HG03097 (cell line): ENCODE results near the gene KAT6B.
"Not testable (repeated sequence)": the region's sequence is repeated elsewhere in the genome, so short reads cannot be mapped to it uniquely, and the experiment has no call there.

Source experiments
- ATAC-seq: cut with Tn5 transposase; IDR thresholded peaks from one replicate; pipeline ENCODE4 v1.9.1; 2021; ENCODE audit not compliant: unreplicated experiment, low FRiP score

The KAT6B gene

GRCh38 chr10:74826142-74827044 is at the start of gene KAT6B:
TSS of gene KAT6B (plus strand) at chr10:74826600. CDS start at chr10:74842858, 16,258 bp downstream.
- peak; percentile 91 for ATAC-seq

DNA sequence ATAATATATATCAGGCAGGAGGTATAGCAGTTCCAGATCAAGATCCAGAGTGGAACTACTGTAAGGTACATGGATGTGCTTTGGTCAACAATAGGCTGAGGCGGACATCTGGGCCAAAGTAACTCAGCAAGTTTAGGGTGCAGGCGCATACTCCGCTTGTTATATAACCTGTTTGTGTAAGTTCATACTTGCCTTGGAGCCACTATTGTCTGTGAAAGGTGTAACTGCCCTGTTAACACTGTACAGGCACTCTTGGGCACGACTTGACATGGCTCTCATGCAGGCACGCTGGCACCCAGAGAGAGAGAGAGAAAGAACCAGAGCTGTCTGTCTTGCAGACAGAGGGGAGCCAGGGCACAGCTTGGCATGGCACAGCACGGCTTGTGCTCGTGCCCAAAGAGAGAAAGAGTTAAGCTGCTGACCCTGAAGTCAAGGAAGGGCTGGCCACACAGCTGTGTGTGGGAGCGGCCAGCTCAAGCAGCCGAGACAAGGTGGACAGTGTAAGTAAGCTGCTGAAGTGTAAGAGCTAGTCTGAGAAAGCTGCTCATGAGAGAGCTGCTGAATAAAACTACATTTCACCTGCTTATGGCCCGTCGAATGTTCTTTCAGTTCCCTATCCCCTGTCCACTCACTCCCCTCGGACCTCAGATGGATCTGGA is 47.8 kb upstream of the KAT6B start:
- no peak for ATAC-seq

- not testable (repeated sequence) for ATAC-seq
Observed at GRCh38 chr10:74781870-74782269, 44.5 kb upstream of the KAT6B start.

DNA sequence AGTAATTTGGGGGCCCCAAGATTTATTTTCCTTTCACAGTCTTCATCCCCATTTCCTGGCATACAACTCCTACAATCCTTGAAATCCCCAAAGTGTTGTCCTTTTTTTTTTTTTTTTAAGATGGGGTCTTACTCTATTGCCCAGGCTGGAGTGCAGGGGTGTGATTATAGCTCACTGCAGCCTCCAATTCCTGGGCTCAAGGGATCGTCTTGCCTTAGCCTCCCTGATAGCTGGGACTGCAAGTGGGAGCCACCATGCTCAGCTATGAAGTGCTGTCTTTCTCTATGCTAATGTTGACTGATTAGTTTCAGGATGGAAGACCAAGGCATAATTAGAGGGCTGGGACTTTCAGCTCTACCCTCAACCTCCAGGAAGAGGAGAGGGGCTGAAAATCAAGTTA is 41.9 kb upstream of the KAT6B start:
- no peak for ATAC-seq

- no peak for ATAC-seq
Observed at GRCh38 chr10:74786126-74786525, 40.3 kb upstream of the KAT6B start.

GRCh38 chr10:74787457-74787856 is 38.9 kb upstream of the KAT6B start:
- no peak for ATAC-seq

DNA sequence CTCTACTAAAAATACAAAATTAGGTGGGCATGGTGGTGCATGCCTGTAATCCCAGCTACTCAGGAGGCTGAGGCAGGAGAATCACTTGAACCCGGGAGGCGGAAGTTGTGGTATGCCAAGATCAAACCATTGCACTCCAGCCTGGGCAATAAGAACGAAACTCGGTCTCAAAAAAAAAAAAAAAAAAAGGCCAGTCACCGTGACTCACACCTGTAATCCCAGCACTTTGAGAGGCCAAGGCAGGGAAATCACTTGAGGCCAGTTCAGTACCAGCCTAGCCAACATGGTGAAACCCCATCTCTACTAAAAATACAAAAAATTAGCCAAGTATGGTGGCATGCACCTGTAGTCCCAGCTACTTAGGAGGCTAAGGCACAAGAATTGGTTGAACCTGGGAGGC is 34.4 kb upstream of the KAT6B start:
- ATAC-seq: not testable (repeated sequence)

DNA sequence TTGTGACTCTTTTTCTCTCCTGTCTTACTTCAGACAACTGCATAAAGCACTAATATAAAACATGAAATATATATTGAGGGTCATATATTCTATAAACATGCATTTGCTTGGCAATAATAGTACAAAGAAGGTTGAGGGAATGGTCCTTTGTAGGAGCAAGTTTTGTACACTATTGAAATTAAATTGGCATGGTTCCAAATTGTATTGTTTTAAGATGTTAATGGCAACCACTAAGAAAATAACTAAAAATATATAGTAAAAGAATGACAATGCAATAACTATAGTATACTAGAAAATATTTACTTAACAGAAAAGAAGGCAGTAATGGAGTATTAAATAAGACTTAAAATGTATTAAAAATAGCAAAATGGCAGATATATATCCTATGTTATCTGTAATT is 33.7 kb upstream of the KAT6B start:
- ATAC-seq: no peak

- ATAC-seq: not testable (repeated sequence)
Observed at GRCh38 chr10:74793240-74793639, 33.2 kb upstream of the KAT6B start.

- no peak for ATAC-seq
Observed at GRCh38 chr10:74794531-74794930, 31.9 kb upstream of the KAT6B start.

DNA sequence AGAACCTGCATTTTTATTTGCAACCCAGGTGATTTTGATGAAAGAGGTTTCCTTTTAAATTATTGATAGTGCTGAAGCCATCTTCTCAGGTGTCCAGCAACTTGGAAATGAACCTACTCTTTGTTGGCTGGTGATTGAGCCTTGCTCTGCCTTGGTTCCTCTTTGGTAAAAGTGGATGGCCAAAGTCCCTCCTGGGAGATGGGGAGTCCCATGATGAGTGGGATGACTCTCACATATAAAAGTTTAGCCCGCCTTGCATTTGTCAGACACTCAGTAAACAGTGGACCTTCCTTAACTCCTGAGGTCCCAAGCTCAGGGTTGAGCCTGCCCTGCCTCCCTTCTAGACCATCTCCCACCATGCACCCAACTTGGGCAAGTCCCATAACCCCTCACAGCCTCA is 28.9 kb upstream of the KAT6B start:
- no peak for ATAC-seq

DNA sequence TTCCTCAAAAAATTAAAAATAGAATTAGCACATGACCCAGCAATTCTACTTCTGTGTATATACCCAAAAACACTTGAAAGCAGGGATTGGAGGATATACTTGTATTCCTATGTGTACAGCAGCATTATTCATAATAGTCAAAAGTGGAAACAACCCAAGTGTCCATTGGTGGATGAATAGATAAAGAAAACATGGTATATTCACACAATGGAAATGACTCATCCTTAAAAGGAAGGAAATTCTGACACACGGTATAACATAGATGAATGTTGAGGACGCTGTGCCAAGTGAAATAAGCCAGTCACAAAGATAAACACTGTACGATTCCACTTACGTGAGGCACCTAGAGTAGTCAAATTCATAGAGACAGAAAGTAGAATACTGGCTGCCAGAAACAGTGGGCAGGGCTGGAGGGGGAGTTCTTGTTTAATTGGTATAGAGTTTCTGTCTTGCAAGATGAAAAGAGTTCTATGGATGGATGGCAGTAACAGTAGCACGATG is 26.6 kb upstream of the KAT6B start:
- ATAC-seq: no peak

- no peak for ATAC-seq
Observed at GRCh38 chr10:74801447-74801846, 25.0 kb upstream of the KAT6B start.

DNA sequence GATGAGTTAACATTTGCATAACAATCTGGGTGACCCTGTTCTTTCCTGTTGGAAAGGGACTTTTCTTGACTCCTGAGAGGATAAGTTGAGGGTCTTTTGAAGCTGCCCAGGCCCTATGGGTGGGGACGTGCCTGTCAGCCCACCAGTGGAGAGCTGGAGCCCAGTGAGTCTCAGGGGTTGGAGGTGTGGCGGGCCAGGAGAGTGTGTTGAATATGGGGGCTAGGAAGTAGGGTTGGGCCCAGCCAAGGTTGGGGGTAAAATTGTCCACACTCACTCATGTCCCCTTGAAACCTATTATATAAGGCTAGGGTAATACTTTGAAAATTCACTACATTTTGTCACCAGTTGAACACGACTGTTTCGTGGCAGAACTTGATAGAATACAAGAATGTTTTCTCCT is 17.9 kb upstream of the KAT6B start:
- no peak for ATAC-seq

GRCh38 chr10:74810087-74810486 is 16.3 kb upstream of the KAT6B start:
- no peak for ATAC-seq

GRCh38 chr10:74813381-74814259 is 12.8 kb upstream of the KAT6B start:
- no peak for ATAC-seq

GRCh38 chr10:74814797-74815196 is 11.6 kb upstream of the KAT6B start:
- no peak for ATAC-seq

GRCh38 chr10:74816824-74817498 is 9.4 kb upstream of the KAT6B start:
- no peak for ATAC-seq

DNA sequence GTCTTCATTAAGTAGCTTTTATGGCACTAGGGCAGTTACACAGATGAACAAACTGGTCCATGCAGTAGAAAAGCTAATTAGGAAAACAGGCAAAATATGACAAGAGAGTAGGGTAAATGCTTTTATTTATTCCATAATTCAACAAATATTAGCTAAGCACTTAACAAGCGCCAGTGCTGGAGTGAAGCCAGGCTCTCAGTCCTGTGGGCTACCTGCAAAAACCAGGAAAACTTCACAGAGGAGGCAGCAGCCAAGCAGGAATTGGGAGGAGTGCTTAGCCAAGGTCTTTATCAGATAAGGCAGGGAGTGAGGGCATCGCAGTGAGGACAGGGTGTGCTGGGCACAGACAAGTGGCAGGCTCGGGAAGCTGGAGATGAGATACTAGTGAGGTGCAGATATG is 4.9 kb upstream of the KAT6B start:
- ATAC-seq: no peak

DNA sequence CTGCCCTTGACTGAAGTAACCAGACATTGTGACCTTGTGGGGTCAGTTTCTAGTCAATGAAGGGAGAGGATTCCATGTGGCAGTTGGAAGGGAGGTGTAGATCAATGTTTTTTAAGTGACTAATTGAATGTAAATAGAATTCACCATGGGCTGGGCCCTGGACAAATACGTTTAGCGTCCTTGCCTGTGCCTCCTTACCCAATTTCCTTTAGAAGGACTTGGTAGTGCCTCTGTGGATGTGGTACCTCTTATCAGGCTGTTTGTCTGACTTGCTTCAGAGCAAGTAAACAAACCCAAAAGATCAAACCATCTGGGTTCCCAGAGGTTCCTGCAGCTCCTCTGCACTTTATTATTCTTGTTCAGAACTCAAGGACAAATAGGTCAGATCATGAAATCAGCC is 4.3 kb upstream of the KAT6B start:
- ATAC-seq: no peak
